ENCODE measurements around the gene LEKR1. TPM values are rescaled to one million over a fixed set of nuclear protein-coding genes. Genes with fewer than 3 reads are reported as not detected.
"Not testable (repeated sequence)": the region's sequence is repeated elsewhere in the genome, so short reads cannot be mapped to it uniquely, and the experiment has no call there.

LEKR1 gene
- total and polyA plus RNA-seq, 2 donors = 0.37 to 2.7 TPM

DNA sequence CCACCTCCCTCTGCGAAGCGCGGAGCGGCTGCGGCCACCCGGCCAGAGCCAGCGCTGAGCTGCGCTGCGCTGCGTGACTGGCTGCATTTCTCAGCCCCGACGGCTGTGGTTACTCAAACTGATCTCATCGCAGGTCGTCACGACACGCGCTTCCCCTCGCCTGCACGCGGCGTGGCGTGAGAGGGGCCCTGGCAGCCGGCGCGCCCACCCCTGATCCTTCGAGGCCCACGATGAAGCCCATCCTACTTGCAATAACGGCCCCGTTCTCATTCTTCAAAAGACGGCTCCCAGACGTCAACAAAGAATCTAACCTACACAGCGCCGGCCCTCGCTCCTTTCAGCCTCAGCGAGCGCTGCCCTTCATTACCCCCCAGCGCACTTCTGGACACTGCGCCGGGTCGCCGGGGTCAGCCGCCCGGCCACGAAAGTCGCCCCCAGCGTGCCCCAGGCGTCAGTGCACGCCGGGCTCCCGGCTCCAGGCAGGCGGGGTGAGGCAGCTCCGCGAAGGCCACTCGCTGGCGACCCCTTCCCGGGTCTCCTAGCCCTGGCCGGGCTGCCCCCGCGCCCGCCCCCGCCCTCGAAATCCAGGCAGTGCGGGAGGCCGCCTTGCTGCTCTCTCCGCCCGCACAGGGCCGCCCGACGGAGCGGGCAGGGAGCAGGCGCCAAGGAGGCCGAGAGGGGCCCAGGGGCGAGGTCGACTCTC lies 9.9 kb upstream of the LEKR1 start:
- no peaks in the 10 kb centered on the region for H3K4me1 ChIP-seq (ENCODE audit: insufficient read depth)
- H3K36me3 ChIP-seq (ENCODE audit: insufficient read depth) = no peaks in the 10 kb centered on the region
- 5% methylated on average over 74 of the region's 74 CpGs for WGBS
- peak overlapping the region; percentile 95 for H3K27ac ChIP-seq (ENCODE audit: low read depth)
- no peak for DNase-seq (ENCODE audit: extremely low spot score)
- peak overlapping the region; percentile 43 for H3K4me3 ChIP-seq (ENCODE audit: low read depth, low read length)

DNA sequence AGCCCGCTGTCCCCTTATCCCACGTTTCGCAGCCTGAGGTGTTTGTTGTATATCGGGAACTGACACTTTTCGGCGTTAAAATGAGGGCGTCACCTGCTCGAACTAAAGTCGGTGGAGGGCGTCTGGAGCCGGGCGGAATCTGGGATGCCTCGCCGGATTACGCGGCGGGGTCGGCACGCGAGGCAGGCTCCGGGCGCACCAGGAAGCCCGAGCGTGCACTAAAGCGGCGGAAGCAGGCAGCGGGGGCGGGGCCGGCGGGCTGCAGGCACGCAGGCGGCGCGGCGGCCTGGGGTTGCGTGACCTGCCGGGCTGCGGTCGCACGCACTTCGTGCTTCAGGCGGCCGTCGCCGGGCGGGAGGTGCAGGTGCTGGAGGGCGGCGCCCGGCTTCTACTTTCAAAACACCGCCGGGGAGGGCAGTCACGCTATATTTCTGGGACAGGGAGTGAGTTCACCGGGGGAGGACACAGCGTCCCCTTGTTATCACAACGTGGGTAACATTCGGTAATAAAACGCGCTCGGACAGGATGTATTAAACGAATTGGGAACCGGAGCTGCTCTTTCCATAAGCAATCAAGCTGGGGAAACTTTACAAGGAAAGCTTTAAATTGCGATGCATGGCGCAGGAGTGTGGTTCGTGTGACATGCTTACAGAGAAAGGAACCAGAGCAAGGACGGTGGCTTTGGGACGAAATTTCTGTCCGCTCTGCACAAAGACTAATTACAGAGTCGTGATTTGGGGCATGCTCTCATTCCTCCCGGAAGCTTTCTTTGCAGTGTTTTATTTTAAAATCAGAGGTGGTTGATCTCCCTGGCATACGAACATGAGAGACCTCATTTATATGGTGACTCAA lies 9.1 kb upstream of the LEKR1 start:
- no peaks in the 10 kb centered on the region for H3K36me3 ChIP-seq (ENCODE audit: insufficient read depth)
- H3K27ac ChIP-seq (ENCODE audit: low read depth) = peak overlapping the region; percentile 95
- WGBS = 2% methylated on average over 70 of the region's 70 CpGs
- peak; percentile 56 for DNase-seq (ENCODE audit: extremely low spot score)
- peak overlapping the region; percentile 43 for H3K4me3 ChIP-seq (ENCODE audit: low read depth, low read length)
- no peaks in the 10 kb centered on the region for H3K4me1 ChIP-seq (ENCODE audit: insufficient read depth)

DNA sequence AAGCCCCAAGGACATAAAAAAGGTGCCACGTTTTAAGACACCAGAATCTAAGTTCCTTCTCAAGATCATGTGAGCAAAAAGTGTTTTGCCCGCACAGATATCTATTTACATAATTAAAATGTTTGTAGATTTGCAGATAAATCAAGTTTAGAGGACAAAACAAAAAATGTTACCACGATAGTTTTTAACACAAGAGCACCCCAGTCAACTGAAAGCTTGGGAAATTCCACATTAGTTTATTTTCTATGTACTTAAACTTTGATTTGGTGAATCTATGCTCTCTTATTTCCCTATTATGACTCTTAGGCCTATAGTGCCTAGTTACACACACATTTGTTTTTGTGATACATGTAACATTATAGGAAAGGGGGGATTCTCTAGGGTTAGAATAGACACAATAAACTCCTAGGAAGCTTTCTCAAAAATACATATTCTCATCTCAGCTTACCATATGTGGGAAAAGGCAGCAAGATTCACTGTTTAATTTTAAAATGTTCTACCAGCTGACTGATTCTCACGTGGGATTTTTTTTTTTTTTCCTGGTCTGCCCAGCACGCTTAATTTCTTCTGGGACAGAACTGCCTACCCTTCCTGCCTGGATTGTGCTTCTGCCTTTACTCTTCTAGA lies 8.4 kb upstream of the LEKR1 start:
- DNase-seq (ENCODE audit: extremely low spot score) = no peak
- H3K36me3 ChIP-seq (ENCODE audit: insufficient read depth) = no peaks in the 10 kb centered on the region
- H3K4me1 ChIP-seq (ENCODE audit: insufficient read depth) = no peaks in the 10 kb centered on the region
- peak overlapping the region; percentile 43 for H3K4me3 ChIP-seq (ENCODE audit: low read depth, low read length)
- H3K27ac ChIP-seq (ENCODE audit: low read depth) = peak overlapping the region; percentile 95
- 59% methylated on average over 5 of the region's 5 CpGs for WGBS

DNA sequence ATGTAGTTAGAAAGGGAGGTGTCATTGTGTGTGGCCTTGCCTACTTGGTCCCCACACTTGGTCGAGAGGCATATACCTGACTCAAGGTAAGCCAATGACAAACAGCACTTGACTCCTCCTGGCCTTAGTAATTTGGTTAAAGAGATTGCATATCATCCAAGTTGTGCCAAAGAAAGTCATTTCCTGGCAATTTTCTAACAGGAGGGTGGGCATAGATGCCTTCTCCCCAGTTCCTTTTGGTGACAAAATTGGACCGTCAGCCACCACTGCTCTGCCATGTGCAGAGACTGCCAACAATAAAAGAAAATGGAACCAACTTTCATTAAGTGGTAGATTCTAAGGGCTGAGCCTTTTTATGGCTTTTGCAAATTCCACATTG lies 7.9 kb upstream of the LEKR1 start:
- DNase-seq (ENCODE audit: extremely low spot score) = no peak
- Histone ChIP-seq H3K36me3 (ENCODE audit: insufficient read depth) (no peaks in the 10 kb centered on the region), H3K27ac (ENCODE audit: low read depth) (peak overlapping the region; percentile 70), H3K4me1 (ENCODE audit: insufficient read depth) (no peaks in the 10 kb centered on the region), H3K4me3 (ENCODE audit: low read depth, low read length) (no peak overlapping the region)
- 98% methylated on average over 2 of the region's 2 CpGs for WGBS

DNA sequence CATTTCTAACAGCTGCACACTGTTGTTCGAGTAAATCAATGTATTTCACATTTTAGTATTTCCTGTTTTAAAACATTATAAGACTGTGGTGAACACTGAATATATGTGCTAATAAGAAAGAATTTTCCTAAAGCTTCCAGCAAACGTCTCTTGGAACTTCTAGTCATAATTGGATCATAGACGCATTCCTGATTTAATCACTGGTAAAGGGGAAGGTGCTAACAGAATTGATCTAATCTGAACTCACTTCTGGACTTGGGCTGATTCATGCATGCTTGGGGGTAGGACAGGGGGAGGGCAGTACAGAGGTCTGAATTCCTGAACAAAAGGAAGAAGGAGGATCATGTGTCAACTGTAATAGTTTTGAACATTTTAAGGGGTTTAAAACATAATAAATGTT lies 7.3 kb upstream of the LEKR1 start:
- Histone ChIP-seq H3K36me3 (ENCODE audit: insufficient read depth) (no peaks in the 10 kb centered on the region), H3K27ac (ENCODE audit: low read depth) (no peak overlapping the region), H3K4me3 (ENCODE audit: low read depth, low read length) (no peak overlapping the region), H3K4me1 (ENCODE audit: insufficient read depth) (no peaks in the 10 kb centered on the region)
- WGBS = 90% methylated on average over 3 of the region's 3 CpGs
- no peak for DNase-seq (ENCODE audit: extremely low spot score)

DNA sequence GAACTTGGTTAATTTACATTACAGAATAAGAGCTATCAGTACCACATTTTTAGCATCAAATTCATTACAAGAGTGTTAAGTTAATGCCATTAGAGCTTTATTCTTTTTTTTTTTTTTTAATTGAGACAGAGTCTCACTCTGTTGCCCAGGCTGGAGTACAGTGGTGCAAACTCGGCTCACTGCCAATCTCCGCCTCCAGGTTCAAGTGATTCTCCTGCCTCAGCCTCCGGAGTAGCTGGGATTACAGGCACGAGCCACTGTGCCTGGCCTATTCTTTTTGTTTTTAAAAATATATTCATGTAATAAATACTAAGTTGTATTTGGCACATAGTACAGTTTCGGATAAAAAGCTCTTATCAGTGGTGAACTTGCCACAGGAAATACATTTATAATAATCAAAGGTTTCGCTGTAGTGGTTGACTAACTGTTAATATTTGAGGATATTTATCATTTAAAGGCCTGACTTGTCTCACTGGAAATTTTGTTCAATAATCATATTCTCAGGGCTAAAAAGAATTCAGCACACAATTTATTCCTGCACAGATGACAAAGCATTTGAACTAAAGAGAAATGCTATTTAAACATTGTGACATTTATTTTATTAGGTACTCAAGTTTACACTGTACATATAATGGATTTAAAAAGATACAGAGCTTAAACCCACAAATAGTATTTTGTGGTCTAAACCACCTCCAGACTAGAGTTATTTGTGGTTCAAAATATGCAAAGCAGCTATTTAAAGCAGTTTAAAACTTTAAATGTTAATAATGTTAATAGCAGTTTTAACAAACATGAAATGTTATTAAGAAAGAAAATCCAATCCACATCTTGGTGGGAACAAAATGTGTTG lies 6.1 kb upstream of the LEKR1 start:
- WGBS = 73% methylated on average over 6 of the region's 6 CpGs
- Histone ChIP-seq H3K27ac (ENCODE audit: low read depth) (no peak overlapping the region), H3K4me1 (ENCODE audit: insufficient read depth) (no peaks in the 10 kb centered on the region), H3K36me3 (ENCODE audit: insufficient read depth) (no peaks in the 10 kb centered on the region), H3K4me3 (ENCODE audit: low read depth, low read length) (no peak overlapping the region)
- DNase-seq (ENCODE audit: extremely low spot score) = no peak

DNA sequence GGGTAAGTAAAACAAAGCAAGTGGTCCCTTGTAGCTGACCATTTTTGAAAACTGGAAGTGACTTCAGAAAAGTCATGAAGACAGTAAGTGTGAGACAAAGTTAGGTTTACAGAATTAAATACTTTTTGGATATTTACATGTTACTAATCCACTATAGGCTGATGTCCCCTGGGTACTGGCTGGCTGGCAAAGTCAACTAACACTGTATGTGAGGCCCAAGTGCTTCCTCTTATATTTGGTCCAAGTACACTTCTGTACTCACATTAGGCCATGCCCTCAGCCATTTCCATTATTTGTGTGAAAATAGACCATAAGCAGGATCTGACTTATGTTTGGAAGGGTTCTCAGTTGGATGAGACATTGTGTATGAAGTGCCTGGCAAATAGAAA lies 5.5 kb upstream of the LEKR1 start:
- Histone ChIP-seq H3K4me3 (ENCODE audit: low read depth, low read length) (no peak overlapping the region), H3K4me1 (ENCODE audit: insufficient read depth) (no peaks in the 10 kb centered on the region)

DNA sequence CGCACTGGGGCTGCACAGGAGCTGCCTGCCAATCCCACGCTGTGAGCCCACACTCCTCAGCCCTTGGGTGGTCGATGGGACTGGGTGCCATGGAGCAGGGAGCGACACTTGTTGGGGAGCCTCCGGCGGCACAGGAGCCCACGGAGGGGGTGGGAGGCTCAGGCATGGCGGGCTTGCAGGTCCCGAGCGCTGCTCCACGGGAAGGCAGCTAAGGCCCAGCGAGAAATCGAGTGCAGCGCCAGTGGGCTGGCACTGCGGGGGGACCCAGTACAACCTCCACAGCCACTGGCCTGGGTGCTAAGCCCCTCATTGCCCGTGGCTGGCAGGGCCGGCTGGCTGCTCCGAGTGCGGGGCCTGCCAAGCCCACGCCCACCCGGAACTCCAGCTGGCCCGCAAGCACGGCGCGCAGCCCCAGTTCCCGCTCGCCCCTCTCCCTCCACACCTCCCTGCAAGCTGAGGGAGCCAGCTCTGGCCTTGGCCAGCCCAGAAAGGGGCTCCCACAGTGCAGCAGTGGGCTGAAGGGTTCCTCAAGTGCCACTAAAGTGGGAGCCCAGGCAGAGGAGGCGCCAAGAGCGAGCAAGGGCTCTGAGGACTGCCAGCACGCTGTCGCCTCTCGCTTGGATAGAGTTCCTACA lies 3.4 kb upstream of the LEKR1 start:
- H3K27ac ChIP-seq (ENCODE audit: low read depth); H3K4me1 ChIP-seq (ENCODE audit: insufficient read depth); H3K36me3 ChIP-seq (ENCODE audit: insufficient read depth); H3K4me3 ChIP-seq (ENCODE audit: low read depth, low read length); DNase-seq (ENCODE audit: extremely low spot score): not testable (repeated sequence)
- 97% methylated on average over 32 of the region's 32 CpGs for WGBS

More for the DNA sequence above, 5.5 kb upstream of the LEKR1 start:
- no peak for DNase-seq (ENCODE audit: extremely low spot score)
- no peaks in the 10 kb centered on the region for H3K36me3 ChIP-seq (ENCODE audit: insufficient read depth)
- no peak overlapping the region for H3K27ac ChIP-seq (ENCODE audit: low read depth)

DNA sequence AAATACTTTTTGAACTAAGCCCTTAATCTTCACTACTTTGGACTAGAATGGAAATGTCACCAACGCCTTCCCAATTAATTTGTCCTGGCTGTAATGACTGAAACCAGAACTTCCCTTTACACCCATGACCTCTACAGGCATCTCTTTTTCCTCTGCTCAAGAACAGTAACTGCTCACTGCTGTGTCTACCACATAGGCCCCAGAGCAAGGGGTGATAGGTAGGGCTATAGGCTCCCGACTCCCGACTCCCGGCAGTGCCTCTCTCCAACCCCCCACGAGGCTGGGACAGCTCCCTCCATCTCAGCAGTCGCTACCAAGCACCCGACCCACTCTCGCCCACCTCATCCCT lies 384 bp upstream of the LEKR1 start:
- H3K4me3 ChIP-seq (ENCODE audit: low read depth, low read length) = peak overlapping the region; percentile 62
- peak overlapping the region; percentile 94 for H3K27ac ChIP-seq (ENCODE audit: low read depth)
- H3K36me3 ChIP-seq (ENCODE audit: insufficient read depth) = peaks cover 2% of the 10 kb centered on the region
- H3K4me1 ChIP-seq (ENCODE audit: insufficient read depth) = no peaks in the 10 kb centered on the region
- no peak for DNase-seq (ENCODE audit: extremely low spot score)
- 6% methylated on average over 8 of the region's 8 CpGs for WGBS

DNA sequence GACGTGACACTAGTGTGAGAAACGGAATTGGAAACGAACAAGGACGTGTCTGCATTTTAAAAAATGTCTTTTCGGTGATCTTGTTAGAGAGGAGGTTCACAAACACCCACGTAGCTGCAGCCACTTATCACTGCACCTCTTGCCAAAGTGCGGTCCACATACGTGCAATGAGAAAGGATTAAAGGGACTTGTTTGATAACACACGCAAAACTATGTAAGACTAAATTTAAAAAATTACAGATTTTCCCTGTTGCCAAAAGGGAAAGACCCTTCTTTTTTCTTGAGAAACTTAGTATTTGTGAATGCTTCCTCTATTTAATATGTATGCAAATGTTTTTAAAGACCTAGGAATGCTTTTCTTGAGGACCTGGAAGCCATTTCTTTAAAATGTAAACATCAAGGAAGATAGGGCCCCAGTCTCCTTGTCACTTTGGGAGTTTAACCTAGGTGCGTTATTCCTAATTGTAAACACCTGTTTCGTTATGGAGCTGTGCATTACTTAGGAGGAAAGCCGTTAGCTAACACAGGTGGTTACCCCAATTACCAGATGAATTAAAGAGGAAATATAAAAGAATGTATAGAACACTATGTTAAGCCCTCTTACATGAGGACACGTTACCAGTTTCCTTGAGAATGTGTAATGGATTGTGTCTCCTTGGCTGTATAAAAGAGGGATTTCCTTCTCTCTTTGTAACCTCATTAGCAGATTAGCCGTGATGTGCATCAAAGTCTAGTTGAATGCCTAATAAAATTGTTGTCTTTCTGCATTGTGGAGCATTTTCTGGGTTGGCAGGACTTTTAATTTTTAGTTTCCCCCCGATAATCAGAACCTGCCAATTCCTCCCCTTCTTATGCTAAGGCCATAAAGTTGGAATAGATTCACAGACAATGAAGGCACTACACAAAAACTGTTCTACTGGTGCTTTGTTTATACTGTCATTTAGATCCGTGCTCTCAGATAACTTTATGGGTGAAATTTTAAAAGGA lies 1.0 kb downstream of the LEKR1 start:
- Histone ChIP-seq H3K4me3 (ENCODE audit: low read depth, low read length) (peak overlapping the region; percentile 62), H3K27ac (ENCODE audit: low read depth) (no peak overlapping the region), H3K36me3 (ENCODE audit: insufficient read depth) (peaks cover 2% of the 10 kb centered on the region), H3K4me1 (ENCODE audit: insufficient read depth) (no peaks in the 10 kb centered on the region)
- no peak for DNase-seq (ENCODE audit: extremely low spot score)
- 43% methylated on average over 16 of the region's 16 CpGs for WGBS

DNA sequence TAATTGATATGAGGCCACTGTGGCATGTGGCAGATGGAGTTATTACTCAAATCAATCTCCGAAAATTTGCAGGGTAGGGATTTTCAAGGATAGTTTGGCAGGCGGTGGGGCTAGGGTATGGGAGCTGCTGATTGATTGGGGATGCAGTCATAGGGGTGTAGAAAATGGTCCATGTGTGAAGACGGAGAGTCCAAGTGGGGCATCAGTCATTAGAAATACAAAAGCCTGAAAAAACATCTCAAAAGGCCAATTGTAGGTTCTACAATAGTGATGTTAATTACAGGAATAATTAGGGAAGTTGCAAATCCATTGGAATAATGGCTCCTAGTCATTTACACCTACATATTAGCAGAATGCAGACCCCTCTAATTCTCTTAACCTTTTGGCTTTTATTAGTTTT lies 4.9 kb downstream of the LEKR1 start:
- Histone ChIP-seq H3K4me3 (ENCODE audit: low read depth, low read length) (no peak overlapping the region), H3K4me1 (ENCODE audit: insufficient read depth) (no peaks in the 10 kb centered on the region), H3K27ac (ENCODE audit: low read depth) (no peak overlapping the region), H3K36me3 (ENCODE audit: insufficient read depth) (peaks cover 2% of the 10 kb centered on the region)
- WGBS = 82% methylated on average over 3 of the region's 3 CpGs
- DNase-seq (ENCODE audit: extremely low spot score) = no peak

DNA sequence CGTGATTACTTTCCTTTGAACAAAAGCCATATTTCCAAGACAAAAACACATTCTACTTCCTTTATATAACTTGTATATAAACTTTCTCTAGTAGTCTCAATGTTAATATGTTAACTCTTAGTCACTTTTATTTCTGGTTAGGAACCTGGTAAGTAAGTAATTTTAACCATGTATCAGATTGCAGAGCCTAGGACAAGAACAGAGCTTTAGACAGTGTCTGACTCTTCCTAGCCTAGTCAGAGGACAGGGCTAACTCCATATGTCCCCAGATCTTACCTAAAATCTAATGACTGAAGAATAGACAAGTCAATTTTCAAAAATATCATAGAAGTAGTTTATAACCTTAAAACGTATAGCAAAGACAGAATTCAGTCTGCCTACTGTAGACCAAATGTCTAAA lies 8.3 kb downstream of the LEKR1 start:
- Histone ChIP-seq H3K27ac (ENCODE audit: low read depth) (no peak overlapping the region), H3K4me1 (ENCODE audit: insufficient read depth) (no peaks in the 10 kb centered on the region), H3K36me3 (ENCODE audit: insufficient read depth) (peaks cover 1% of the 10 kb centered on the region), H3K4me3 (ENCODE audit: low read depth, low read length) (no peak overlapping the region)
- 75% methylated on average over 2 of the region's 2 CpGs for WGBS
- DNase-seq (ENCODE audit: extremely low spot score) = no peak

Measured in urinary bladder (tissue), 4 donors.